ENCODE measurements around the gene OR4F17. TPM values are rescaled to one million over a fixed set of nuclear protein-coding genes. Genes with fewer than 3 reads are reported as not detected.
"Not testable (repeated sequence)": the region's sequence is repeated elsewhere in the genome, so short reads cannot be mapped to it uniquely, and the experiment has no call there.

The OR4F17 gene, protein sequence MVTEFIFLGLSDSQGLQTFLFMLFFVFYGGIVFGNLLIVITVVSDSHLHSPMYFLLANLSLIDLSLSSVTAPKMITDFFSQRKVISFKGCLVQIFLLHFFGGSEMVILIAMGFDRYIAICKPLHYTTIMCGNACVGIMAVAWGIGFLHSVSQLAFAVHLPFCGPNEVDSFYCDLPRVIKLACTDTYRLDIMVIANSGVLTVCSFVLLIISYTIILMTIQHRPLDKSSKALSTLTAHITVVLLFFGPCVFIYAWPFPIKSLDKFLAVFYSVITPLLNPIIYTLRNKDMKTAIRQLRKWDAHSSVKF
- total RNA-seq, result not detected

DNA sequence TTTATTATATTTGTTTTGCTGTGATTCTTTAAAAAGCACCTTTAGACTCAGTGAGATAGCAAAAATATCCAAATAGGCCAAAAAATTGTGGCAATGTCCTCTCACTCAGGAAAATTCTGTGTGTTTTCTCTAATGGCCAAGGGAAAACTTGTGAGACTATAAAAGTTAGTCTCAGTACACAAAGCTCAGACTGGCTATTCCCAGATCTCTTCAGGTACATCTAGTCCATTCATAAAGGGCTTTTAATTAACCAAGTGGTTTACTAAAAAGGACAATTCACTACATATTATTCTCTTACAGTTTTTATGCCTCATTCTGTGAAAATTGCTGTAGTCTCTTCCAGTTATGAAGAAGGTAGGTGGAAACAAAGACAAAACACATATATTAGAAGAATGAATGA, at the start of gene OR4F17:
OR4F17 (plus strand) TSS at position 301 of the 400 bp plus-strand sequence. CDS start 3,575 bp downstream, outside the sequence.
- not testable (repeated sequence) for DNase-seq

- not testable (repeated sequence) for DNase-seq
These were observed 36.1 kb upstream of the OR4F17 start for GRCh38 chr19:70793-71192.

- not testable (repeated sequence) for DNase-seq
These were observed 24.0 kb upstream of the OR4F17 start for GRCh38 chr19:82864-83263.

GRCh38 chr19:83626-84025, 23.3 kb upstream of the OR4F17 start:
- DNase-seq, result not testable (repeated sequence)

DNA sequence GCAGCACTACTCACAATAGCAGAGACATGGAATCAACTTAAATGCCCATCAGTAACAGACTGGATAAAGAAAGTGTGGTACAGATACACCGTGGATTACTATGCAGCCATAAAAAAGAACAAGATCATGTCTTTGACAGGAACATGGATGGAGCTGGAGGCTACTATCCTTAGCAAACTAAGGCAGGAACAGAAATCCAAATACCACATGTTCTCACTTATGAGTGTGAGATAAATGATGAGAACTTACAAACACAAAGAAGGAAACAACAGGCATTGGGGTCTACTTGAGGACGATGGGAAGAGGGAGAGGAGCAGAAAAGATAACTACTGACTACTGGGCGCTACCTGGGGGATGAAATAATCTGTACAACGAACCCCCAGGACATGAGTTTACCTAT, 16.2 kb upstream of the OR4F17 start:
- DNase-seq, result not testable (repeated sequence)

- not testable (repeated sequence) for DNase-seq
These were observed 12.1 kb upstream of the OR4F17 start for GRCh38 chr19:94794-95193.

DNA sequence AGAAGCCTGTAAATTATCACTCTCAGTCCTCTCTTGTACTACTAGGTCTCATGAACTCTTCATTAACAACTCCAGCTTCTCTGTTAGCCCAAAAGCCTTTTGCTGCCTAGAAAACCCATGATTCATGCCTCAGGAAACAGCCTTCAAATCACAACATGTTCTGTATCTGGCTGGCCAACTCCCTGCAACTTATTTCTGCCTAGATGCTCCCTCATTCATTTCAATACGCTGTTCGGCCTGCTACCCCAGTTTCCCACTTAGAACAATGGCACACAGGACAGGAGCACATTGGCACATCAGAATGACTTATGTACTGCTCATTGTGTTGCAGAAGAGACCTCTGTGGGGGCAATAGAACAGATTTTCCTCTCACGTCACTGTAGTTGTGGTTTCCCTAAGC, 9.3 kb upstream of the OR4F17 start:
- DNase-seq, result not testable (repeated sequence)

DNA sequence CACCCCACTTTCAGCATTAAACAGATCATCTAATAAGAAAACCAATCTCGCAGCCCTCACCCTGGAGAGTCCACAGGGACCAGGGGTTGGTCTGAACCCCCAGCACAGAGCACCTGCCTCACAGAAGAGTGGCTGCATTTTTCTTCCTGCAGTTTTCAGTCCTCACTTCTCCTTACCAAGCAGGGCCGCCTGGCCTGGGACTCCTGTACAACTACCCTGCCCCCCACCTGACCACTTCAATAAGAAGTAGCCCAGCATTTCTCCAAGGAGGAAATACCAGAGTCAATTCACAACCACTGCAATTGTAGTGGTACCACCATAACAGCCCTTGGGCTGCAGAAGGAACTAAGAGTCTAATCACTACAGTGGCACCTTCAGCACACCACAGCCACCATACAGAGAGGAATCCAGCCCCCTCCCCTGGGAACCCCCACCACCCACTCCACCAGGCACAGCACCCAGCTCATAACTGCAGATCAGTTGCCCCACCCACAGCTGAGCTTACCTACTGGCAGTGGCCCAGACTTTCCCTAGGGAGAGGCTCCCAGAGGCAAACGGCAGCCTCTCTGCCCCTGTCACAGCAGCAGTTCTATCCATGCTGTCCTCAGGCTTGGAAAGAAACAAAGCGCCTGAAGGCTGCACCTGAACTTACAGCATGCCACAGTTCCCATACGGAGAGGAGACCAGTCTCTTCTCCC, 13.7 kb downstream of the OR4F17 start:
- DNase-seq, result not testable (repeated sequence)

Other genes with a start within 250 kb of the OR4F17 start
- gene PLPP2, start 184.3 kb downstream of the OR4F17 start, total RNA-seq, result 5.1 TPM
- gene MIER2, start 237.7 kb downstream of the OR4F17 start, total RNA-seq, result 12.2 TPM

Data from skin of body (tissue), 2 donors.